ENCODE measurements around the gene HDLBP.

- TF ChIP-seq CTCF (conservative IDR thresholded peaks at IDR 0.05 in 1 of 2, IDR thresholded peaks at IDR 0.05 in 1 of 2; ENCODE audit: extremely low read depth in 1 of 2, insufficient read depth in 1 of 2, low read depth in 1 of 2, low read length in 2 of 2) = no peak
- TF ChIP-seq EZH2 (IDR thresholded peaks at IDR 0.05; ENCODE audit: borderline replicate concordance, low read length) = no peak
Measured at GRCh38 chr2:241329669-241330615, 14.5 kb upstream of the HDLBP start.

All from mammary epithelial cell (primary cell).